Stimulated activated CD8-positive, alpha-beta memory T cell treated with anti-CD3 and anti-CD28 coated beads, Interleukin-7, amount 100 ng/mL, for 48 hours (primary cell): ENCODE measurements around the gene SP140L.
"Not testable (repeated sequence)": the region's sequence is repeated elsewhere in the genome, so short reads cannot be mapped to it uniquely, and the experiment has no call there.

Experiments
- DNase-seq, 2 donors: peaks; one replicate each; pipeline ENCODE4 v3.0.0-alpha.2; 2020; ENCODE audit warnings: low read depth in 1 of 2; ENCODE audit errors: extremely low read depth in 1 of 2

SP140L gene

DNA sequence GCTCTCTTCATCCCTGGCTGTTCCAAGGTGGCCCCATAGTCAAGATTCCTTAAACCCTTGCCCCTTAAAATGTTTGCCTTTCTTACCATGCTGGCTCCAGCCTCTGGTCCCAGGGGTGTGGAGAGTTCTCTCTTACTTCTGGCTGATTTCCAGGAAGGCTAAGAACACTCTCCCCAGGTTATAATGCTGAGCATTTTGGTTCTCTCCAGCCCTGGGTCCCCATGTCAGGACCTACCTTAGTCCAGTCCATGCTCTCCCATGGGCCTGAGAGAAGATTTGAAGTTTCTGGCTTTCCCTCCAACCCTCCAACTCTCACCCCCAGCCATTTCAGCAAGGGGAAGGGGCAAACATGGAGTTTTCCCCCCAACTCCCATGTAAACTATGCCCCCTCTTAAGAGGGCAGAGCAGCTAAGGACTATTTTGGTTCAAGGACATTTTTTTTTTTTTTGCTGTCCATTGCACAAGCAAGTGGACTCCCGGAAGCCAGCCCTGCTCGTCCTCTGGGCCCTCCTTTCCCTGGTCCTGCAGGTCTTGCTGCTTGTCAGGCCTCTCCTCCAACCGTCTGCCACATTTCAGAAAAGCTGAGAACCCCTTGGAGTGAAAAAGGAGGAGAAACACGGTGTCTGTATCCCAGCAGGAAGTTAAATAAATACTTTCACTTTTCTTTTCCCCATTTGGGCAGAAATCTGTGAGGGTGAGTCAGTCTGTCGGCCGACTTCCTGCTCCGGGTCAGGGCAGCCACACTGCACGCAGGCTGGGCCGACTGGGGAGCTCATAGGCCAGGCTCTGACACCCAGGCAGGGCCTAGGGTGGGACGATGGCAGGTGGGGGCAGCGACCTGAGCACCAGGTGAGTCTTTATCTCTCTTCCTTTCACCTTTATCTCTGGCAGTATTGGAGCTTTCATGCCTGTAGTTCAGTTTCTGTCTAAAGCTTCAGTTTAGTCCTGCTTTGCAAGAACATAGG is at the start of gene SP140L:
Gene SP140L, plus strand, starts transcription at position 741 of the 965 bp plus-strand sequence. Its CDS starts 77 bp downstream, at position 818.
- DNase-seq = peak; percentile 62 to 75

DNA sequence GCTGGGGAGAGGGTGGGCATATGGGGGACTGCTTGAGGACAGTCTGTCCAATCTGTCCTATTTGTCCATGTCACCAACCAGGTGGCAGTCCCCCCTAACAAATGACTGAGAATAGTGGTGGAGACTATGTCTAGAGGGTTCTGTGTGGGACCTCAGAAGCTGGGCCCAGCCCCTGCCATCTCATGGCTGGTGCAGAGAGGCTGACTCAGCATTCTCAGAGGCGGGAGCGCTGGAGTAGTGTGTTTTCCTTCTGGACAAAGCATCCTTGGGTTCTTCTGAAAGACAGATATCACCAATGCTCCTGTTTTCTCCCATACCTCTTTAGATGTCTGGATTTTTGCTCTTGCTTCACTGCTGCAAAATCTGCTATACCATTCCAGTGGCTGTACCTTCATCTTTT is 44.1 kb upstream of the SP140L start:
- no peak for DNase-seq

DNA sequence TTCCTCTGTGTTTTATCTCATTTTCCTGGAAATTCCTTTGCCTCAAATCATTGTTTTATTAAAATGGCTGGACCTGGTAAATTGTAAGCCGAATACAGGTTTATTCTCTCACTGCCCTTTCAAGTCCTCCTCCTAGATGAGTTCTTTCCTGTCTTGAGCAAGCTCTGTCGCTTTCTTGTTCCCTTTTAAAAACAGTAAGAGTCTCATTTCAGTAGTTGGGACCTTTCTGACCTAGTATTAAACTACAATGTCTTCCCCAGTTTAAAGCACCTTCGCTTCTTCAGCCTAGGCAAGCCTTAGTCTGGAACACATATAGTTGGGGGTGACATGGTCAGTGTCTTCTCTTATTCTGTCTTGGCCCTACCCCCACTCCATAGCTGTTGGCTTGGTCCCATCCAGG is 40.9 kb upstream of the SP140L start:
- no peak for DNase-seq

DNA sequence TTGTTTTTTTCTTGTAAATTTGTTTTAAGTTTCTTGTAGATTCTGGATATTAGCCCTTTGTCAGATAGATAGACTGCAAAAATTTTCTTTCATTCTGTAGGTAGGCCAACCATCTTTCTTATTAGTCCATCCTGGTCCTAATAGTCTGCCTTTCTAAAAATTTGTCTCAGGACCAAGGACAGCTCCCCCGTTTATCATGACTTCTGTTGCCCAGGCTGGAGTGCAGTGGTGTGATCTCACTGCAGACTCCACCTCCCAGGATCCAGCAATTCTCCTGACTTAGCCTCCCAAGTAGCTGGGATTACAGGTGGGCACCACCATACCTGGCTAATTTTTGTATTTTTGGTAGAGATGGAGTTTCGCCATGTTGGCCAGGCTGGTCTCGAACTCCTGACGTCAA is 37.7 kb upstream of the SP140L start:
- DNase-seq = not testable (repeated sequence)

DNA sequence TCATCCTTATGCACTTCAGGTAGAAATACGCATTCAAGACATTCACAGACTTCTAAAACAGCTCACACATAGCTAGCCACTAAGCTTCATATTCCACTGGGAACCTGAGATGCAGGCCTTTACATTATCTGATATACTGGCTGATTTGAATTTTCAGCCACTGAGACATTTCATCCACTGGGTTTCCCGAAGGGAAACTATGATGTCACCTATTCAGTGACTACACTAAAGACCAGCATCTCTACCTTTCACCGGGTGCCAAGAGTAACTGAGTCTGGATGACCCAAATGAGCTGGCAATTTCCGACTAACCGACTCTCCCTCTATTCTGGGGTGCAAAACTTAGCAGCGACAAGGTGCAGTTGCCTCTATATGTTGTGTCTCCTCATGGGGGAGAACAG is 31.8 kb upstream of the SP140L start:
- DNase-seq = no peak

DNA sequence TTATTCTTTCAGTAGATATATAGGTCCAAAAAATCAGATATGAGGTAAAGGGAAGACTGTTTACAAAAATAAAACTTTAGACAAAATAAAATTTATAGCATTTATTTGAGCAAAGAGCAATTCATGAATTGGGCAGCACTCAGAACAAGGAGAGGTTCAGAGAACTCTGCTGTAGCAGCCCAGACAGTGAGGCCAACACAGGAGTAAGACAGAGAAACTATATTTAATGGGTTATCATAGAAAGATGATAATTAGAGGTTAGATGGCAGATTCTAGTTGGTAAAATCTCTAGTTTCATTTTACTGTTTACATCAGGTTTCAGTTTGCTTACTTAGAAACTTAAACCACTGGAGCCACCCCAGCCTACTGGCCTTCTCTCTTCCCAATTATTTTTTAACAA is 30.1 kb upstream of the SP140L start:
- no peak for DNase-seq

DNA sequence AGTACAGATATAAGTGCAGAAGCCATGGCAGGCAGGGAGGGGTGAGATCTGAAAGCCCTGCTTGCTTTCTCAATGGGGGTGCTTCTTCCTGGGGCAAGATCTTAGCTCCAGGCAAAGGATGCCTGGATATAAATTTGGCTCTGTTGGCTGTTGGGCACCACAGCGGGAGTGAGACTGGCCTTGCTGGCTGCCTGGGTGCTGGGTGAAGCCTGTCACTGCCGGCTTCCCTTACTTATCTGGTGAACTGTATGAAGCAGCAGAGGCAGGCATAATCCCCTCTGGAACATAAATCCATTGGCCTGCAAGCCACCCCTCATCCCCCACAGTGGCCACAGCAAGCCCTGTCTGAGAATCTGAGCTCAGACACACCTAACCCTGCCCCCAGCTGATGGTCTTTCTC is 27.4 kb upstream of the SP140L start:
- DNase-seq = no peak

DNA sequence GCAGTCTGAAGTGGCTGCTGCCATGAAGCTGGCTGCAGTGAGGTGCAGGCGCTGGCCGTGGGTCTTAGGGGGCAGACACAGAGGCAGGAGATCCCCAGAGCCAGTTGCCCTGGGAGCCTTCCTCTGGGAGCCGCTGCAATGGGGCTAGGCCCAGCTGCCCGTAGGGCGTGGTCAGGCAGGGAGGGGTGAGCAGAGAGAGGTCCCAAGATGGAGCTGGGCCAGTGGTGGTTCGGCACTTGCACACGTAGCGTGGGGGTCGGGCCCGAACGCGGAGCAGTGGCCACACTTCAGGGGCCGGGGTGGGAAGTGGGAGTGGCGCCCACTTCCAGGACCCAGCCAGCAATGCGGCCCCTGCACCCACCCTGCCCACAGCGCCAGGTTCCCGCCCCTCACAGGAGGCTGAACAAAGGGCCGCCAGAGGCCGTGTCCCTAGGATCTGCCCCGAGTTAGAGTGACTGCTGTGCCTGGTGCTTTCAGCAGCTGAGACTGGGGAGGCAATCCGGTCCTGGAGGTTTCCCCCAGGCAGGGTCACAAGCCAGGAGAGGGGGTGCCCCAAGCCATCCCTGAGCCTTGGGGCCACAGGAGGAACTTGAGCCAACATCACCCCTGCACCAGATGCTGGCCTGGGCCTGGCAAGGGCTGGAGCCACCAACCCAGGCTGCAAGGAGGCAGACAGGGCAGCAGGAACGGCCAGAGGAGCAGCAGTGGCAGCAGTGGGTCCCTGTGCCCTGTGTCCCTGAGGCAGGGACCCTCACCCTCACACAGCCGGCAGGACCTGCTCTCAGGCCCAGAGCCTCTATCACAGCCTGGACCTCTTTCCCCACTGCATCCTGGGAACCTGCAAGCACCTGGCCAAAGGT is 21.3 kb upstream of the SP140L start:
- DNase-seq = no peak

DNA sequence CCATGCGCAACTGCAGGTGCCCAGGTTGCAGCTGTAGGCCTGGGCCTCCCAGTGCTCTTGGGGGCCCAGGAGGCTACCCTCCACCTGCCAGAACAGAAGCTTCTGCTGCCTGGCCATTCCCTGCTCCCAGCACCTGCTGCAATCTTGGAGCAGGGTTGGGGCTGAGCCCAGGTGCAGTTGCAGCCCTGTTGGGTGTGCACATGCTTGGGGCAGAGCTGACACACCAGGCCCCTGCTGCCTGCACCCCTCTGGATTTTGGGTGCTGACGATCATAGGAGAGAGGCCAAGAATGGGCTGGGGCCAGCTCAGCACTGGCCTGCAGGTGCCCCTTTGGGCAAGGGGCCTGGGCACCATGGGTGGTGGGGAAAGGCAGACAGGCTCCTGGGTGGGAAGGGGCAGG is 20.5 kb upstream of the SP140L start:
- no peak for DNase-seq

DNA sequence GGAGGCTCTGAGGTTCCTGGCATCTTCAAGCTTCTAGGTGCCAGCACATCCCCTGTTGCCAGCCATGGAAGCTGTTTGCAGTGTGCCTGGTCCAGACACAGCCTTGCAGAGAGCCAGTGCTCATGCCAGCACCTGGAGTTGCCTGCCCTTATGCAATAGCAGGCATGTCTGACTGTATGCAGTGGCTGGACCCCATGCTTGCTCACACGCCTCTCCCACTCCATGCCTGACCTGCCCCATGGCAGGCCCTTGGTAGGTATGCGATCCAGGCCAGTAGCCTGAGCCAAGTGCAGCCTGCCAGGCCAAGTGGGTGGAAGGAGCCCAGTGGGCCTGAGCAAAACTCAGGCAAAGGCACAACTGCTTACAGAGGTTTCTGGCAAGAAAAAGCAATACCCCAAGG is 19.5 kb upstream of the SP140L start:
- DNase-seq = no peak

DNA sequence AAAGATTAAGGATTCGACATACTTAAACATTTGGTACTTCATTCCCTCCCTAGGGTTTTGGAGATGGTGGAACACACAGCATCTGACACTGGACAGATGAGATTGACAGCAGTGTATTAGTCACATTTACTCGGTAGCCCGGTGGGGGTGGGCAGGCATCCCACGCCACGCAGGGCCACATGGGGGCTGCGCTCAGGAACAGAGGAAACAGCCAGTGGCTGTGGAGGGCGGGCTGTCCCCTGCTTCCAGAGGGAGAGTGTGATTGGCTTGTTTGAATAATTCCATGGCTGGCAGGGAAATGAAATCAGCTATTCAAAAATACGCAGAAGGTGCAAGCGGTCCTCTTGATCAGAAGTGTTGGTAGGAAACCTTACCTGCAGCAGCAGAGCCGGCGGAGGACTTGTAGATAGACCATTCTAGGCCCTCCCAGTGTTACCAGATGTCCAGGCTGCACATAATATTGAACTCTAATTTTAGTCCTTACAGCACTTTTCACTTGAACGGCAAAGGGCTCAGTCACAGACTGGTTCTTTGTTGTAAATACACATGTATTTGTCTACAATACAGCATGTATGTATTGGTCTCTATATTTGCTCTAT is 18.5 kb upstream of the SP140L start:
- DNase-seq = no peak

DNA sequence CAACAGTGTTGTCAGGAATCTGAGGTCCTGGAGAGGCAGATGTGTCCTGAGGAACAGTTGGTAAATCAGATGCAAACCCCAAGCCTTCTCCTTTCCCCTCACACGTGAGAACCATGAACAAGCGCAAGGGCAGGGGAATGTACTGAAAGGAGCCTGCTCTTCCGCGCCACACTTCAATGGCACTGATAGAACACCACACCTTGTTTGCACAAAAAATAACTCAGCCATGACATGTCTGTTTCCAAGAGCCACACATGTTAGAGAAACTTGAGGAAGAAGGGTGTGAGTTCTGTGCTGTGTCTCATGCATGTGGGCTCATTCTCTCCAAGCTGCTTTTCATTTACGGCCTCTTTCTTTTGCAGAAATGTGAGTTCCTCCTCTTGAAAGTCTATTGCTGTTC is 16.2 kb upstream of the SP140L start:
- DNase-seq = not testable (repeated sequence)

DNA sequence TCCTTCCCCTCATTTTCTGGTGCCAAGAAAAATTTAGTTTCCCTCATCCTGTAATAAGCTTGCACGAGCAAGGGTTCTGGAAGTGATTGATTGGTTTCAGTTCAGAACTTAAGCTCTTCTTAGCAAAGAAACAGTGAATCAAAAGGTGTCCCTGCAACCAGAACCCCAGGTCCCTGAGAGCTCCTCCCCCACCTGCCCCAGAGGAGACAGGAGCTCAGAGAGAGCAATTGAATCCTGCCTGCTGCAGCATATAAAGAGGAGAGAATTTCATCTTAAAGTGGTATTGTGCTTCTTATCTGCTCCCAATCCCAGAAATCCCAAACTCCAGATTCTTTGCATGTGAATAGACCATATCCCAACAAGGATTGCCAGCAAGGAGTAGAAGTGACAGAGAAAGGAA is 15.4 kb upstream of the SP140L start:
- not testable (repeated sequence) for DNase-seq

DNA sequence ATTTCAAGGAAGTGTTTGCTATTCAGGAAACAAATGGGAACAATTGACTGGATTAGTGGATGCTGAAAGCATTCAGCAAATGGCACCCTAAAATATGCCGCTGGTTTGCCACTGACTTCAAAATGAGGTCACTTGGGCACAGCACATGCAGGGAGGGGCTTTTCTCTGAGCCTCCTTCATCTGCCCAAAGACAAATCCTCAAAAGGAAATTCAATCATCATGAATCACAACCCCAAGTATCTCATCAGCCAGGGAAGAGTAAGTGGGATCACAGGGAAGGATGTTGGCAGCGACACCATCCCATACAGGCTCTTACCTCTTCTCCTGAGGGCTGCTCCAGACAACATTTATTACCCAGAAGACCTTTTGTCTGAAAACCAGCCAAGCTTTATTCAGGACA is 14.4 kb upstream of the SP140L start:
- no peak for DNase-seq

DNA sequence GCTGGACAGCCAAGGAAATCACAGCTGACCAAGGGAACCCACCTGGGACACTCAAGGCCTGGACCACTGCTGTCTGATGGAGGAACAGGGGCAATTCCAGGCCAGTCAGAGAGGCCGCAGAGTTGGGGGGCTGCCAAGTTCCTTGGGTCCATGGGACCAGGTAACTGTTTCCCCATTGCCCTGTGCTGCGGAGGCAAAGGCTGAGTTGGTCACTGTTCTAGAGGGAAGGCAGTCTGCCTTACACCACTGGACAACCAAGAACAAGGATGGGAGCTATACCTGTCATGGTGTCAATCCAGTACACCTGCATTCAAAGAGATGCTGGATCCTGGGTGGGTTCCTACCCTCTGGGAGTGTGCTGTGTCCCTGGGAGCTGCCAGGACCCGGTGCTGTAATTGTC is 9.6 kb upstream of the SP140L start:
- DNase-seq = no peak

DNA sequence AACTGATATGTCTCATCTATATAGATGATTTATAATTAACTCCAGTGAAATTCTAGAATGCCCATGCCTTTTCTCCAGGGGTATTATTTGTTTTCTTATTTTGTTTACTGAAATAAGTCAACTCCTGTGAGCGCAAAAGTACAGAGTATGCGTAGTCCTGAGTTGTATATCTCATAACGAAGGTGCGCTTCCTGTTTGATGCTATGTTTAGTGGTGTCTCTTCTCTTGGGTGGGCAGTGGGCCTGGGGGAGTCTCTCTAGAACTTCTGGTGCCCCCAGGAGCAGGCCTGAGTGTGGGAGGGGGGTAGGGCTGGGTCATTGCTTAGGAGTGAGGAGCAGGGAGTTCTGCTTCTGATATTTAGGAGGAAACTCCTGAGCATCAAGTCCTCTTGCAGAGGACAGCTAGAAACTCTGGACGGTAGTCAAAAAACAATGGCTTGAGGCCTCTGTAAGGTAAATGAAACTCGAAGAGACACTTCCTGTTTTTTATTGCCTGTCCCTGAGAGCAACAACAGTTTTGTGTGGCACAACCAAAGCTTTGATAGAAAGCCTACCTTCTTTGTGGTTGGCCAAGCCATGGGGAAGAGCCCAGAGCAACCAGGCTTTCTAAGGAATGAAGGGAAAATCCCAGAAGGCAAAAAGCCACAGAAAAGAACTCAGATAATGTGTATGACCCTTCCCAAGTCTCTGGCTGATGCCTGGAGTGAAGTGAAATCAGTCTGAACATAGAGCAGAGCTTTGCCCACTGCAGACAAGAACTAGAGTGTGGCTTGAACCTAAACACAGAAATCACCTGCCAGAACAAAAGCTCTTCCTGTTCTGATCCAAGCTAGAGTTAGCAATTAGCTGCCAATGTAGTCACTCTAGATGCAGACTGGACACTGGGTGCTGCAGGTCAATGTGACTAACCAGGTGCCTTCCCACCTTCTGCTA is 8.5 kb upstream of the SP140L start:
- DNase-seq = no peak

DNA sequence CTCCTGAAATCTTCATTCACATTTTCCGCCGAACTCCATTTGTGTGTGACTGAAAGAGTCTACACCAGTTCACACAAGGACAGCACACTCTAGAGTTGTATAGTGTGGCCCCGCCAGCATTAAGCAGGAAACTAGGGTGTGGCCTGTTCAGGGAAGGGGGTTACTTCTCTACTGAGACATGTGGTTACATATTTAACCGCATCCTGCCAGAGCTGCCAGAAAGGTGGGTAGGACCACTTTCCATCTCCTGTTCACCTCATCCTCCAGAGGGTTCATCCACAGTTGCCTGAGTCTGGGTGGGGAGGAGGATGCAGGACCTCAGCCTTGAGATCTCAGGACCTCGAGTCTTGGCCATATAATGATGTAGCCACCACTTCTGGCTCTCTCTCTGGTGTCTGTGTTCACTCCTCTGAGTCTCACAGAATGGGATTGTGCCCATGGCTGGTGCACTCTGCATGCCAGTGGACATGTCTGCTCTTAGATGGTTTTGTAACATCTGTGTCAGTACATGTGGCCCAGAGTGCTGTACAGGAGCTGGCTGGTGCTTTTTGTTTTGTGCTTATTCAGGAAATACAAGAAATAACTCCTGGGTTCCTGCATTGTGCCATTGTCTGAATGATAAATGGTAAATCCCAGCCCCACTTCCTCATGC is 7.7 kb upstream of the SP140L start:
- peak; percentile 30 to 62 for DNase-seq

DNA sequence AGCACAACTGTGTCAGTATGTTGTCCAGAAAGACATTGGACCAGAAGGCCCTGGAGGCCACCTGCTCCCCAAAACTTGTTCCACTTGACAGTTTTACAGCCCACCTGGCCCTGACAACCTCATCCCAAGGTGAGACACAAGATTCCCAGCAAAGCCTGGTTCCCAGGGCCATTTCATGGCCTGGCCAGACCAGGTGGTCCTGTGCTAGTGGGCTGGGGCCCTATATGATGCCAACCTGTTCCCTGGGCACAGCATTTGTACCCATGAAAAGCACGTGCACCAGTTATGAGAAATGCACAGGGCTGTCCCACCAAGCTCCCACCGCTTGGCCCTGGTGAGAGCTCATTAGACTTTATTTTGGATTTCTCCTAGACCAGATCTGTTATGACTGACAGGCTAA is 6.0 kb upstream of the SP140L start:
- no peak for DNase-seq

DNA sequence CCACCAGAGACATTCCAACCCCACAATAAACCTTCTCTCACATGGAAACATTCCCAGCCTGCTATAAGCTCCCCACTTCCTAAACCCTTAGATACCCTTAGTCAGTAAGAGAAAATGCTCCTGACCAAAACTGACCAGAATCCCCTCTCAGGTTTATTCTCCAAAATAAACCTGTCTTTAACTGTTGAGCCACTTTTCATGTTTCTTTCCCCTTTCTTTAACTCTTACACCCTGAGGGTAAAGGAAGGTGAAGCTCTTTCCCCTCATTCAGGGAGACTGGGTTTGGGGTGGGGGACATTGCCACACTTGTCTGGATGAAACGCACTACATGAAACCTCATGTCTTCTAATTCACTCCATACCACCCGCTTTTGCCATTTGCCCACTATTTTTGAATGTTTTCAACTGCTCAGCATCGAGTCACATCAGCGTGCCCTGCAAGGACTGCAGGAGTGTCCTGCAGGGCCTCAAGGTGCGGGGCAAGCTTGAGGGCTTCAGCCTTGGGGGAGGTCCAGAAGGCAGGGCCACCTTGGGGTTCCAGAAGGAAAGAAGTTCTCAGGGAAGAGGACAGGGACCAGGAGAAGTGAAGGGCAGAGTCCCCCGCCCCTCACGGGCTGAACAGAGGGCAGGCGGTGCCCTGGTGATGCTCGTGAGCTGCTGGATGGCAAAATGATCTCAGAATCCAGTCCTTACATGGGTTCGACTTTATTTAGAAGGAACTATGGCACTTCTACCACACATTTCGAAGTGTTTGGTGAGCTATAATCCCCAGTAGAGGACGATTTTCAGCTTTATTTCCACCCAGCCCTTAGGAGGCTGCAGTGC is 4.2 kb upstream of the SP140L start:
- DNase-seq = no peak
